Measurements from ENCODE around the gene CMIP. TPM values are rescaled to one million over a fixed set of nuclear protein-coding genes. Genes with fewer than 3 reads are reported as not detected.

Gene CMIP
- total RNA-seq, 1 donor from 2014 or later: 46.6 TPM

DNA sequence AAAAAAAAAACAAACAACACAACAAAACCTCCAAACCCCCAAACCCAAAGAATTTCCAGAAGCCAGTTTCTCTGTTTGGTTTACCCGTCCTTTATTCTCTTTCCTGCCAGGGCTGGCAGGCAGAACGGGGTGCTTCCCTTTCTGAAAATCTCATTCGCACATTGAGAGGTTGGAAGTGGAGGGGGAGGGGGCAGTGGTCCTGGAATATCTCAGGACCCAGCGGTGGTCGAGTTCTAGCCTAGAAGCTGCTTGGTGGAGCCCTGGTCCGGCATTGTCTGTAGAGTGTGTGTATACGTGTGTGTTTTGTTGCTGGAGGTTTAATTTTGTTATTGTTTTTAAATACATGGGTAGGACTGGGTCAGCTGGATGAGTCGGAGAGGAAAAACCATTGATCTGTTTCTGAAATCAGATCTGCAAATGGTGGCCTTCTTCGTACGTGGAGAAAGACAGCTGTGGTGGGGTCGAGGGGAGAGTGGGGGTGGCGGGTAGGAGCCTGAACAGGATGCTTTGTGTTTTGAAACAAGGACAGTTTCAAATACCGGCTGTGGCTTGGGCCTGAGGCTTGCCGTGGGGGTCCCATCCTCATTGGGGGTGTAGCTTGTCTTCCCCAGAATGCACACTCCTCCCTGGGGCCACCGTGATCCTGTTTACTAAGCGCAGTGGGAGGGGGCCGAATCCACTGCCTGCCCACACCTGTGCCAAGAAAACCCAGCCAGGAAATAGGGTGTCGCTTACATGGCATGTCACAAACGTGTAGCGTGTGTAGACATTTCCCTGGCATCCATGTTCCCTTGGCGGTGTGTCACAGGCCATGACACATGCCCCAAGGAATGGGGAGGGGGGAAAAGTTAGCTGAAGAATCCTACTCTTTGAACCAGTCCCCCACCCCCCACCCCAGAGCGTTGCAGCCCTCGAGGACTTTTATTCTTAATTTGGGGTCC lies 1.6 kb downstream of the CMIP start:
- Mint-ChIP-seq H3K27me3 (peaks cover 6% of the 10 kb centered on the region), H3K4me1 (ENCODE audit: unreplicated experiment) (peaks cover 50% of the 10 kb centered on the region), H3K9me3 (no peaks in the 10 kb centered on the region), H3K27ac (peak overlapping the region; percentile 95), H3K4me3 (peak overlapping the region; percentile 96), H3K36me3 (peaks cover 14% of the 10 kb centered on the region)
- no peak for DNase-seq (ENCODE audit: extremely low spot score, unreplicated experiment)
- TF ChIP-seq, protein P1, sequence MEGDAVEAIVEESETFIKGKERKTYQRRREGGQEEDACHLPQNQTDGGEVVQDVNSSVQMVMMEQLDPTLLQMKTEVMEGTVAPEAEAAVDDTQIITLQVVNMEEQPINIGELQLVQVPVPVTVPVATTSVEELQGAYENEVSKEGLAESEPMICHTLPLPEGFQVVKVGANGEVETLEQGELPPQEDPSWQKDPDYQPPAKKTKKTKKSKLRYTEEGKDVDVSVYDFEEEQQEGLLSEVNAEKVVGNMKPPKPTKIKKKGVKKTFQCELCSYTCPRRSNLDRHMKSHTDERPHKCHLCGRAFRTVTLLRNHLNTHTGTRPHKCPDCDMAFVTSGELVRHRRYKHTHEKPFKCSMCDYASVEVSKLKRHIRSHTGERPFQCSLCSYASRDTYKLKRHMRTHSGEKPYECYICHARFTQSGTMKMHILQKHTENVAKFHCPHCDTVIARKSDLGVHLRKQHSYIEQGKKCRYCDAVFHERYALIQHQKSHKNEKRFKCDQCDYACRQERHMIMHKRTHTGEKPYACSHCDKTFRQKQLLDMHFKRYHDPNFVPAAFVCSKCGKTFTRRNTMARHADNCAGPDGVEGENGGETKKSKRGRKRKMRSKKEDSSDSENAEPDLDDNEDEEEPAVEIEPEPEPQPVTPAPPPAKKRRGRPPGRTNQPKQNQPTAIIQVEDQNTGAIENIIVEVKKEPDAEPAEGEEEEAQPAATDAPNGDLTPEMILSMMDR (conservative IDR thresholded peaks at IDR 0.05): no peak

DNA sequence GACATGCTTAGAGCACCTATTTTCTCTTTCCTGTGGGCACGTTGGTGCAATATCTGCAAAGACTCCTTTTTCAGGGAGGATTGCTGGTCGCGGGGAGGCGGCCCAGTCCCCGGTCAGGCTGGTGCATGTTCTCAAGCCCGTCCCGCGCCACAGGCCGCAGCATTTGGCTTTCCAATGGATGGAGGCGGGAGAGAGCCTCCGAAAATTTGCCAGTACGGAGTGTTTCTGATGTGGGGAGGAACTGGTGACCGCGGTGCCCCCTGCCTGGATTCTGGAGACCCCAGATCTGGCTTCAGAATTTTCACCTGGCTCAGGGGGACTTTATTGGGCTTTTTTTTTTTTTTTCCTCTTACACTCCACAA lies 2.3 kb downstream of the CMIP start:
- H3K36me3 Mint-ChIP-seq: peaks cover 15% of the 10 kb centered on the region
- H3K4me1 Mint-ChIP-seq (ENCODE audit: unreplicated experiment): peaks cover 56% of the 10 kb centered on the region
- H3K4me3 Mint-ChIP-seq: peak overlapping the region; percentile 96
- H3K27ac Mint-ChIP-seq: peak overlapping the region; percentile 95
- DNase-seq (ENCODE audit: extremely low spot score, unreplicated experiment): no peak
- no peaks in the 10 kb centered on the region for H3K9me3 Mint-ChIP-seq
- TF ChIP-seq, protein P1 (conservative IDR thresholded peaks at IDR 0.05): no peak
- H3K27me3 Mint-ChIP-seq: peaks cover 5% of the 10 kb centered on the region

DNA sequence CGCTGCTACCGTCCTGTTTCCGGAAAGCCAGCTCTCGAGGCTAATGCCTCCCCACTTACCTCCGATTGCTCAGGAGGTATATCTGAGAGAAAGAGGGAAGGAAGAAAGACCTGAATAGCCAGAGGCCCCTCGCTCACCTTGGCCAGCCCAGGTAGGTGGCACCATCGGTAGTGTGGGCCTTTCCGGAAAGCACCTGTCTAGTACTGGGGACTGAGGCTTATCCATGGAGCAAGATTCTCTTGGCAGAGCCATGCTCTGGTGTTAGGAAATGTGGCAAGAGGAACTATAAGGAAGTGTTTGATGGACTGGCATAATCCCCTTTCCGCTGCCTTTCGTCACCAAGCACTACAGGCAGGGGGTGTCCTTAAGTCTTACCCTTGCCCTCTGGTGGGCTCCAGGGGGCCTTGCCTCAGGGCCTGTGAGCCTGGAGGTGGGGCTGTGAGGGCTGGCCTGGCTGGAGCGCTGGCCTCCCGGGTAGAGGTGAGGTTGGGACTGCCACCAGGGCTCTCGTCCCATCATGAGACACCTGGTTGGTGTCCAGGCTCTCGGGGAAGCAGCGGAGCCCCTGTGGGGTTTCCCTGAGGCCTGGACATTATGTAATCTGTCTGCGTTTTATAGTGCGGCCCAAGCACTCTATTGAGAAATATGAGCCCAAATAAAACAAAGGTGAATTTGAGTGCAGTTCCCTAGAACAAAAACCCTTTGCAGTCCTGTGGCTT lies 2.9 kb downstream of the CMIP start:
- peak overlapping the region; percentile 96 for H3K4me3 Mint-ChIP-seq
- peak overlapping the region; percentile 95 for H3K27ac Mint-ChIP-seq
- no peaks in the 10 kb centered on the region for H3K9me3 Mint-ChIP-seq
- H3K4me1 Mint-ChIP-seq (ENCODE audit: unreplicated experiment): peaks cover 63% of the 10 kb centered on the region
- TF ChIP-seq, protein P1 (conservative IDR thresholded peaks at IDR 0.05): no peak
- H3K36me3 Mint-ChIP-seq: peaks cover 15% of the 10 kb centered on the region
- peaks cover 5% of the 10 kb centered on the region for H3K27me3 Mint-ChIP-seq
- DNase-seq (ENCODE audit: extremely low spot score, unreplicated experiment): no peak

DNA sequence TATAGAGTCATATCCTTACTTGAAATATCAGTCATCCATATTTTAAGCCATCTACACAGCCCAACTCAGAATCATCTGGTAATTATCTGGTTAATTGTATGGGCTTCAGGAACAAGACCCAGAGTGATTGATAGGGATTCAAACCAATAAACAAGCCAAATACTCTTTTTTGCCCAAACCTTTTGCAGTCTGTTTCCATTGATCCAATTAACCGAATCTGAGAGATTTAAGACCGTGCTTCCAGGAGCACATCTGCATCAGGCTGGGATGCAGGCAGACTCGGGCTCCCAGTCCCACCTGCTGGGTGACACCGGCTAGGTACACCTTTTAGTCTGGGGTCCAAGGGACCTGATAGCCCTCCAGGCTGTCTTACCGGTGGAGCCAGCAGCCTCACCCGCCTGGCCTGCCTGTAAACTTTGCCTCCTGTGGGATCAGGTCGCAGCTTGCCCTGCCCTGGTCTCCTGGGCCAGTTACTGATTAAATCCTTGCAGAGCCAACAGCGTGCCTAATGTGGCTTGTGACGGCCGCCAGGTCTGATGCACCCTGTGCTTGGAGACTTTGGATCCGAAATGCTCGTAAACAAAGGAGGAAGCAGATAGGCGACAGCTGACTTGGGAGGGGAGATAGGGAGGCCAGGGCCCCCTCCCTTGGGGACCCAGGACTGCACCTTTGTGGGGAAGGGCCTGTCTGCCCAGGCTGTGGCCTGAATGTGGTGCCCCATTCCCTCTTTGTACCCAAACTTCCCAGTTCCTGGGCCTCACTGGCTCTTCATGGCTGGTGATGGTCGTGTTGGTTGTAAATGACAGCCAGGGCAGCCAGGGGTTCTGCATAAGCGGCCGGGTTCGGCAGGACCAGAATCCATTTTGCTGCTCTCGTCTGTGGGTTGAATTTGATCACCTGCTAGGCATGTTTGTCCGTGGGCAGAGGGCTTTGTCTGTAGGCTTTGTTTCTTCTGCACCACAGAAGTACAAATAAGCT lies 3.8 kb downstream of the CMIP start:
- TF ChIP-seq, protein P1 (conservative IDR thresholded peaks at IDR 0.05): no peak
- no peak for DNase-seq (ENCODE audit: extremely low spot score, unreplicated experiment)
- Mint-ChIP-seq H3K4me1 (ENCODE audit: unreplicated experiment) (peaks cover 70% of the 10 kb centered on the region), H3K4me3 (peak overlapping the region; percentile 82), H3K27ac (peak overlapping the region; percentile 89), H3K27me3 (no peaks in the 10 kb centered on the region), H3K36me3 (peaks cover 15% of the 10 kb centered on the region), H3K9me3 (no peaks in the 10 kb centered on the region)

DNA sequence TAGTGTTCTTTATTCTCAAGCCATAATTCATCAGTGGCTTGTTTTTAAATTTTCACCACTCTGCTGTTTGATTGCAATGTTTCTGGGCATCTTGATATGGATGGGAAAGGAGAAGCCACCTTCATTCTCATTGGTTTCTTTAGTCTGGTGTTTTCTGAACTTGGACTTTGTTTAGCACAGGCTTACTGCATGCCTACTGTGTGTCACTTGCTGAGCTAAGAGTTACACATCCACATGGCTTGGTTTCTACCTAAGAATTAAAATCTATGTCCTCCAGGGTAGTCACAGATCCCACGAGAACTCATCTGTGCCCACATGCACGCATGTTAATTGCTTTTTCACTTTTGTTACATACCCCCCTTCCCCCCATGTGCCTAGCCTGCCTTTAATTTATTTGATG lies 4.6 kb downstream of the CMIP start:
- no peak for DNase-seq (ENCODE audit: extremely low spot score, unreplicated experiment)
- Mint-ChIP-seq H3K4me1 (ENCODE audit: unreplicated experiment) (peaks cover 76% of the 10 kb centered on the region), H3K4me3 (peak overlapping the region; percentile 71), H3K36me3 (peaks cover 15% of the 10 kb centered on the region), H3K9me3 (no peaks in the 10 kb centered on the region), H3K27ac (peak overlapping the region; percentile 89), H3K27me3 (no peaks in the 10 kb centered on the region)
- TF ChIP-seq, protein P1 (conservative IDR thresholded peaks at IDR 0.05): no peak
